HL-60 (cell line): ENCODE measurements around the gene STAC3.

Experiments
- CTCF ChIP-seq: IDR thresholded peaks from one replicate; pipeline ENCODE4 v1.5.1; 2011; ENCODE audit warnings: low read length, control low read depth, inconsistent platforms; ENCODE audit not compliant: insufficient read depth
- REST ChIP-seq: IDR thresholded peaks from 2 replicates; pipeline ENCODE4 v1.6.1; 2012; ENCODE audit warnings: low read depth; ENCODE audit not compliant: insufficient replicate concordance
- SPI1 ChIP-seq: IDR thresholded peaks from 2 replicates; pipeline ENCODE4 v1.6.1; 2012; ENCODE audit warnings: low read depth, mild to moderate bottlenecking, borderline replicate concordance

- TF ChIP-seq CTCF (no peak), REST (no peak), SPI1 (no peak)
Measured at GRCh38 chr12:57204454-57204853, 46.5 kb downstream of the STAC3 start.
